Right cardiac atrium (tissue), 5 donors: ENCODE results near the gene POMP. TPM values are rescaled to one million over a fixed set of nuclear protein-coding genes. Genes with fewer than 3 reads are reported as not detected.

Experiments
- ATAC-seq, 2 donors: fragments of 200-7000 bp; cut with Tn5 transposase; one replicate each; pipeline versions ENCODE4 v1.8.0 to v1.9.1; 2020; ENCODE audit warnings: moderate library complexity in 2 of 2, mild to moderate bottlenecking in 1 of 2
- DNase-seq, 3 donors: peaks; one replicate each; pipeline ENCODE4 v3.0.0-alpha.2; 2020
- H3K27ac ChIP-seq: one replicate; pipeline ENCODE4 v1.5.1; 2013; ENCODE audit warnings: mild to moderate bottlenecking, low read length, control low read depth, moderate library complexity
- H3K27me3 ChIP-seq: one replicate; pipeline ENCODE4 v1.6.1; 2013; ENCODE audit not compliant: control insufficient read depth, insufficient read depth
- H3K4me1 ChIP-seq: one replicate; pipeline ENCODE4 v1.6.1; 2013; ENCODE audit warnings: low read length; ENCODE audit not compliant: control insufficient read depth, insufficient read depth
- H3K4me3 ChIP-seq: one replicate; pipeline ENCODE4 v1.5.1; 2013; ENCODE audit warnings: low read length, control low read depth
- H3K9me3 ChIP-seq: one replicate; pipeline ENCODE4 v1.6.1; 2013; ENCODE audit warnings: low read length; ENCODE audit not compliant: control insufficient read depth
- WGBS: extraction: QIAGEN DNeasy Blood & Tissue Kit; methylation state at CpG from one replicate; pipeline ENCODE4 v1.1.7; 2013; 5-methylcytosine and 5-hydroxymethylcytosine counted together
- intact Hi-C, 4 donors: fragments of 100-400 bp; cut with DNase I; formaldehyde crosslinking; loops; one replicate each; pipeline versions ENCODE4 v1.11.0 to v1.14.0; 2022 to 2023
- polyA plus RNA-seq: library from polyadenylated mRNA; stranded (reverse); fragments of 200-250 nt; gene quantifications from one replicate; pipeline ENCODE4 v1.2.3, GENCODE V29; 2013
- total RNA-seq, 4 donors: library from RNA; stranded (reverse); fragmentation: NEBNext Ultra II Directional; extraction: Animal tissue kit (Norgen Biotek cat#: 25700); gene quantifications; one replicate each; pipeline ENCODE4 v1.2.1, GENCODE V29; 2021
- donor health status: healthy with polysubstance abuse.
- donor health status: DM: no; HTN: yes; CAD: no.
- donor health status: DM: no; HTN: no; CAD: no.
- donor health status: DM: no; HTN: yes; CAD: no; lungs with severe emphysema.
- donor health status: DM: yes; HTN: yes; CAD: no.

The POMP gene
- total and polyA plus RNA-seq, 5 donors, result 75.3 to 147 (median 96.9) TPM

GRCh38 chr13:28699246-28699645 is 40.3 kb downstream of the POMP start:
- WGBS, result 54% methylated on average over 1 of the region's 1 CpG
- intact Hi-C loops, result no loop called here
- DNase-seq (no peak), ATAC-seq (no peak)
- Histone ChIP-seq H3K27me3 (no peaks in the 10 kb centered on the region), H3K4me1 (no peaks in the 10 kb centered on the region), H3K27ac (no peak overlapping the region), H3K9me3 (no peaks in the 10 kb centered on the region), H3K4me3 (no peak overlapping the region)

- intact Hi-C loops, result no loop called here
Measured at GRCh38 chr13:28704282-28704681, 45.4 kb downstream of the POMP start.

GRCh38 chr13:28704919-28705318 is 46.0 kb downstream of the POMP start:
- intact Hi-C loops, result no loop called here

More at GRCh38 chr13:28704282-28704681, 45.4 kb downstream of the POMP start:
- Histone ChIP-seq H3K27ac (no peak overlapping the region), H3K27me3 (no peaks in the 10 kb centered on the region), H3K4me3 (no peak overlapping the region), H3K9me3 (no peaks in the 10 kb centered on the region), H3K4me1 (no peaks in the 10 kb centered on the region)
- ATAC-seq (no peak), DNase-seq (no peak)

GRCh38 chr13:28705461-28706083 is 46.6 kb downstream of the POMP start:
- Histone ChIP-seq H3K4me3 (no peak overlapping the region), H3K27ac (no peak overlapping the region), H3K9me3 (no peaks in the 10 kb centered on the region), H3K27me3 (no peaks in the 10 kb centered on the region), H3K4me1 (no peaks in the 10 kb centered on the region)
- 75% methylated on average over 5 of the region's 5 CpGs for WGBS
- ATAC-seq (peak in 1 of 2 donors; percentile 56), DNase-seq (no peak)
- intact Hi-C loops, result no loop called here

More at GRCh38 chr13:28704919-28705318, 46.0 kb downstream of the POMP start:
- ATAC-seq (no peak), DNase-seq (no peak)
- Histone ChIP-seq H3K4me3 (no peak overlapping the region), H3K9me3 (no peaks in the 10 kb centered on the region), H3K27ac (no peak overlapping the region), H3K4me1 (no peaks in the 10 kb centered on the region), H3K27me3 (no peaks in the 10 kb centered on the region)

- no peak overlapping the region for H3K27ac ChIP-seq
- intact Hi-C loops, result no loop called here
- ATAC-seq (peak; percentile 26 to 55), DNase-seq (no peak)
- 82% methylated on average over 5 of the region's 5 CpGs for WGBS
- no peaks in the 10 kb centered on the region for H3K4me1 ChIP-seq
- H3K9me3 ChIP-seq, result no peaks in the 10 kb centered on the region
- H3K4me3 ChIP-seq, result no peak overlapping the region
- H3K27me3 ChIP-seq, result no peaks in the 10 kb centered on the region
Measured at GRCh38 chr13:28707629-28708427, 48.9 kb downstream of the POMP start.

- intact Hi-C loops, result no loop called here
- DNase-seq (no peak), ATAC-seq (peak; percentile 41 to 43)
- no peak overlapping the region for H3K4me3 ChIP-seq
- no peaks in the 10 kb centered on the region for H3K4me1 ChIP-seq
- H3K27ac ChIP-seq, result no peak overlapping the region
- H3K9me3 ChIP-seq, result no peaks in the 10 kb centered on the region
- WGBS, result 95% methylated on average over 4 of the region's 4 CpGs
- no peaks in the 10 kb centered on the region for H3K27me3 ChIP-seq
Measured at GRCh38 chr13:28710161-28710560, 51.2 kb downstream of the POMP start.

GRCh38 chr13:28714651-28715050 is 55.7 kb downstream of the POMP start:
- Histone ChIP-seq H3K4me3 (no peak overlapping the region), H3K27me3 (no peaks in the 10 kb centered on the region), H3K9me3 (no peaks in the 10 kb centered on the region), H3K27ac (no peak overlapping the region), H3K4me1 (peaks cover 2% of the 10 kb centered on the region)
- intact Hi-C loops, result no loop called here
- 76% methylated on average over 1 of the region's 1 CpG for WGBS
- no peak for ATAC-seq
- no peak for DNase-seq

- no peaks in the 10 kb centered on the region for H3K9me3 ChIP-seq
- intact Hi-C loops, result no loop called here
- H3K4me3 ChIP-seq, result no peak overlapping the region
- H3K4me1 ChIP-seq, result peaks cover 2% of the 10 kb centered on the region
- 24% methylated on average over 8 of the region's 8 CpGs for WGBS
- H3K27ac ChIP-seq, result peak overlapping the region; percentile 28
- peak in 1 of 2 donors; percentile 52 for ATAC-seq
- H3K27me3 ChIP-seq, result no peaks in the 10 kb centered on the region
- peak; percentile 53 to 66 (median 58) for DNase-seq
Measured at GRCh38 chr13:28716511-28716910, 57.6 kb downstream of the POMP start.

- H3K27ac ChIP-seq, result no peak overlapping the region
- intact Hi-C loops, result no loop called here
- WGBS, result 69% methylated on average over 3 of the region's 3 CpGs
- H3K27me3 ChIP-seq, result no peaks in the 10 kb centered on the region
- peaks cover 2% of the 10 kb centered on the region for H3K4me1 ChIP-seq
- H3K9me3 ChIP-seq, result no peaks in the 10 kb centered on the region
- DNase-seq (no peak), ATAC-seq (no peak)
- H3K4me3 ChIP-seq, result no peak overlapping the region
Measured at GRCh38 chr13:28717170-28717569, 58.2 kb downstream of the POMP start.

- H3K4me1 ChIP-seq, result peaks cover 2% of the 10 kb centered on the region
- WGBS, result 3% methylated on average over 10 of the region's 10 CpGs
- intact Hi-C loops, result no loop called here
- ATAC-seq (peak; percentile 18), DNase-seq (no peak)
- no peaks in the 10 kb centered on the region for H3K9me3 ChIP-seq
- H3K27ac ChIP-seq, result peak overlapping the region; percentile 97
- no peaks in the 10 kb centered on the region for H3K27me3 ChIP-seq
- peak overlapping the region; percentile 70 for H3K4me3 ChIP-seq
Measured at GRCh38 chr13:28718196-28718542, 59.2 kb downstream of the POMP start.

- Histone ChIP-seq H3K4me1 (peaks cover 2% of the 10 kb centered on the region), H3K27me3 (no peaks in the 10 kb centered on the region), H3K4me3 (peak within 1 kb of the TSS; percentile 70), H3K27ac (peak within 1 kb of the TSS; percentile 97), H3K9me3 (no peaks in the 10 kb centered on the region)
- ATAC-seq, result peak; percentile 99
- DNase-seq, result peak; percentile 99 to 100 (median 100)
- WGBS, result under 1% methylated on average over 78 of the region's 78 CpGs
- intact Hi-C loops, result no loop called here
Measured at GRCh38 chr13:28718543-28719226, 59.8 kb downstream of the POMP start, which contains the start of gene SLC46A3. Gene SLC46A3 (minus strand): TSS chr13:28718970. CDS start chr13:28717998, 972 bp downstream.
